ENCODE data around the gene CHCHD3.

CHCHD3 gene

GRCh38 chr7:133081599-133082389, at the start of gene CHCHD3:
TSS of gene CHCHD3 (minus strand) at chr7:133082090. CDS start at chr7:133081937, 153 bp downstream.
- H3K9me3 ChIP-seq (ENCODE audit: low read length), result no peaks in the 10 kb centered on the region
- peaks cover 13% of the 10 kb centered on the region for H3K4me1 ChIP-seq (ENCODE audit: insufficient read depth, low read length)
- H3K4me3 ChIP-seq (ENCODE audit: low read depth in 1 of 2, low read length in 2 of 2), result peak within 1 kb of the TSS; percentile 79 to 92
- peak within 1 kb of the TSS; percentile 83 for H3K27ac ChIP-seq (ENCODE audit: low read depth, low read length)
- no peaks in the 10 kb centered on the region for H3K36me3 ChIP-seq (ENCODE audit: insufficient read depth, low read length)
- H3K9ac ChIP-seq (ENCODE audit: low read length), result peak within 1 kb of the TSS; percentile 72
- no peaks in the 10 kb centered on the region for H3K27me3 ChIP-seq (ENCODE audit: control insufficient read depth in 1 of 2, insufficient read depth in 2 of 2, low read length in 2 of 2)

GRCh38 chr7:133130166-133130565, 48.3 kb upstream of the CHCHD3 start:
- Histone ChIP-seq H3K36me3 (ENCODE audit: insufficient read depth, low read length) (no peaks in the 10 kb centered on the region), H3K27me3 (ENCODE audit: control insufficient read depth in 1 of 2, insufficient read depth in 2 of 2, low read length in 2 of 2) (no peaks in the 10 kb centered on the region), H3K4me3 (ENCODE audit: low read depth in 1 of 2, low read length in 2 of 2) (no peak overlapping the region), H3K9ac (ENCODE audit: low read length) (no peak overlapping the region), H3K27ac (ENCODE audit: low read depth, low read length) (no peak overlapping the region), H3K4me1 (ENCODE audit: insufficient read depth, low read length) (no peaks in the 10 kb centered on the region), H3K9me3 (ENCODE audit: low read length) (no peaks in the 10 kb centered on the region)

DNA sequence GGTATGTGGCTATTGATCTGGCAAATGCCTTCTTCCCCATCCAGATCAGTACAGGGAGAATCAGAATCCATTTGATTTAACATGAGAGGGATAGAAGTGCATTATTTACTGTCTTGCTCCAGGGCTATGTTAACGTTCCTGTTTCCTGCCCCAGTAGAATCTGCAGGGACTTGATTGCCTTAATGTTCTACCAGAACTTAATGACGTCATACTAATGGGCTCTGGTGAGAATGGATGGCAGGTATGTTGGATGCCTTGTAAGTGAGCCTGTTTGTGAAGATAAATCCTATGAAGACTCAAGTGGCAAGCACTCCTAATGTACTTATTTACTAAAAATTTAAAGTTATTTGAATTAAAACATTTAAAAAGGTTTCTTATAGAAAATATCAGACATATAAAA, 44.5 kb upstream of the CHCHD3 start:
- no peaks in the 10 kb centered on the region for H3K36me3 ChIP-seq (ENCODE audit: insufficient read depth, low read length)
- no peak overlapping the region for H3K4me3 ChIP-seq (ENCODE audit: low read depth in 1 of 2, low read length in 2 of 2)
- H3K9me3 ChIP-seq (ENCODE audit: low read length), result no peaks in the 10 kb centered on the region
- no peak overlapping the region for H3K27ac ChIP-seq (ENCODE audit: low read depth, low read length)
- no peaks in the 10 kb centered on the region for H3K27me3 ChIP-seq (ENCODE audit: control insufficient read depth in 1 of 2, insufficient read depth in 2 of 2, low read length in 2 of 2)
- H3K9ac ChIP-seq (ENCODE audit: low read length), result no peak overlapping the region
- H3K4me1 ChIP-seq (ENCODE audit: insufficient read depth, low read length), result no peaks in the 10 kb centered on the region

DNA sequence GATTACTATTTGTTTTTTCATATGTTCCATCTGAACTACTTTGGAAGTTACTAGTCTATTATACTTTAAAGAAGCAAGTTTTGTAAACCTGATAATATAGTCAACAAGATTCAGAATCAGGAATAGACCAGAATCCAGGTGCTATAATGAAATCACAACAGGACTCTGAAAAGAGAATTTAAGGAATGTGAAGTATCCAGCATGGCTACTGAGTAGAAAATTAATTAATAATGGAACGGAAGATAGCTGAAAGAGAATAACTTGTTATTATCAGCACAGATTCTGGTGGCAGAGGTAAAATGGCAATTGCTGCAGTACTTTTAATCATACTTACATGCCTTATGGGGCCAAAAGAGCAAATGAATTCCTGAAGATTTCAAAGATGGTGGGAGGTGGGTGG, 43.1 kb upstream of the CHCHD3 start:
- no peaks in the 10 kb centered on the region for H3K27me3 ChIP-seq (ENCODE audit: control insufficient read depth in 1 of 2, insufficient read depth in 2 of 2, low read length in 2 of 2)
- H3K27ac ChIP-seq (ENCODE audit: low read depth, low read length), result no peak overlapping the region
- no peak overlapping the region for H3K9ac ChIP-seq (ENCODE audit: low read length)

DNA sequence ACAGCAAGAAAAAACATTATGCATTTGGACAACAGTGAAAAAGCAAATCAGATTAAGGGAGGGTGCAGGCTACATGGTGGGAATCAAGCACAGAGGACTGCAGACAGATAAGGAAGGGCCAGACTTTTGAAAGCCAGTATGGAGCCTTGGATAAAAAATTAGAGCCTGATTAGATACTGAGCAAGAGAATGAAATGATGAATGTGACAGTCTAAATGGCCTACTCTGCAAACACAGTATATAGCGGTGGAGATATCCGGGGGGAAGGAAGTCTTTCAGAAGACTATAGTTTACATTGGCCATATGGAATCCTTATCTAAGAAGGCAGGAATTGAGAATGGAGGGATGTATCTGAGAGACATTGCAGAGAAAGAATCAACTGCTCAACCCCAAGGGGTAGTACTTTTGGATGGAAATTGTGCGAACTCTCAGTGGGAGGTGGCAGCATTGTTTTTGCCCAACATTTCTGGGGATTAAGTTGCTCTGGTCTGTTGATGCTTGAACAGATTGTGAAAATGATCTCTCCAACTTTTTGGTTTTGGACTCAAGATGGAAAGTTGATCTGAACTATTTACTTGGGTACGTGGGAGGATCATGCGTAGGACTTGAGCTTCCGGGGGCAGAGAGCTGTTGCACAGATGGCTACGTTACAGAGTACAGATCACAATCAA, 39.4 kb upstream of the CHCHD3 start:
- Histone ChIP-seq H3K4me3 (ENCODE audit: low read depth in 1 of 2, low read length in 2 of 2) (no peak overlapping the region), H3K36me3 (ENCODE audit: insufficient read depth, low read length) (no peaks in the 10 kb centered on the region), H3K27ac (ENCODE audit: low read depth, low read length) (no peak overlapping the region), H3K4me1 (ENCODE audit: insufficient read depth, low read length) (no peaks in the 10 kb centered on the region), H3K9me3 (ENCODE audit: low read length) (no peaks in the 10 kb centered on the region), H3K9ac (ENCODE audit: low read length) (no peak overlapping the region), H3K27me3 (ENCODE audit: control insufficient read depth in 1 of 2, insufficient read depth in 2 of 2, low read length in 2 of 2) (no peaks in the 10 kb centered on the region)

More for the DNA sequence above, 43.1 kb upstream of the CHCHD3 start:
- Histone ChIP-seq H3K4me1 (ENCODE audit: insufficient read depth, low read length) (no peaks in the 10 kb centered on the region), H3K9me3 (ENCODE audit: low read length) (no peaks in the 10 kb centered on the region), H3K4me3 (ENCODE audit: low read depth in 1 of 2, low read length in 2 of 2) (no peak overlapping the region), H3K36me3 (ENCODE audit: insufficient read depth, low read length) (no peaks in the 10 kb centered on the region)

DNA sequence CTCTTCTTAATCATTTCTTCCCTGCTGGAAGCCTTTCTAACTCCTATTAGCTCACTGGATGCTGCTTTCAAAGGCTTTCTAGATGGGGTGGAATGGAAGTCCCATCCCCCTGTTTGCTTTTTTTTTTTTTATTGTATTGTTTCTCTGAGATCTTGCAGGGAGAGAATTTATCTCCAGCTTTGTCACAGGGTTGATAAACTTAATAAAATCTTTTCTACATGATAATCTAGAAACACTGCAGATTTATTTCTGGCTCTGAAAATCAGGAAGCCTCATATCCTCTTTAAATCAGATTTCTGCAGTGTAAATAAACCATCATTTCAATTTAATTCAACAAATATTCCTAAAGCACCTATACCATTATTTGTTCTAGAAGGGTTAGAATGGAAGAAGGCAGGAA, 37.2 kb upstream of the CHCHD3 start:
- no peaks in the 10 kb centered on the region for H3K27me3 ChIP-seq (ENCODE audit: control insufficient read depth in 1 of 2, insufficient read depth in 2 of 2, low read length in 2 of 2)
- no peak overlapping the region for H3K4me3 ChIP-seq (ENCODE audit: low read depth in 1 of 2, low read length in 2 of 2)
- H3K27ac ChIP-seq (ENCODE audit: low read depth, low read length), result no peak overlapping the region

GRCh38 chr7:133118261-133118660, 36.4 kb upstream of the CHCHD3 start:
- Histone ChIP-seq H3K4me1 (ENCODE audit: insufficient read depth, low read length) (no peaks in the 10 kb centered on the region), H3K9me3 (ENCODE audit: low read length) (no peaks in the 10 kb centered on the region), H3K36me3 (ENCODE audit: insufficient read depth, low read length) (no peaks in the 10 kb centered on the region), H3K4me3 (ENCODE audit: low read depth in 1 of 2, low read length in 2 of 2) (no peak overlapping the region), H3K27ac (ENCODE audit: low read depth, low read length) (no peak overlapping the region), H3K27me3 (ENCODE audit: control insufficient read depth in 1 of 2, insufficient read depth in 2 of 2, low read length in 2 of 2) (no peaks in the 10 kb centered on the region), H3K9ac (ENCODE audit: low read length) (no peak overlapping the region)

More for the DNA sequence above, 37.2 kb upstream of the CHCHD3 start:
- no peaks in the 10 kb centered on the region for H3K4me1 ChIP-seq (ENCODE audit: insufficient read depth, low read length)
- no peaks in the 10 kb centered on the region for H3K9me3 ChIP-seq (ENCODE audit: low read length)
- H3K9ac ChIP-seq (ENCODE audit: low read length), result no peak overlapping the region
- no peaks in the 10 kb centered on the region for H3K36me3 ChIP-seq (ENCODE audit: insufficient read depth, low read length)

DNA sequence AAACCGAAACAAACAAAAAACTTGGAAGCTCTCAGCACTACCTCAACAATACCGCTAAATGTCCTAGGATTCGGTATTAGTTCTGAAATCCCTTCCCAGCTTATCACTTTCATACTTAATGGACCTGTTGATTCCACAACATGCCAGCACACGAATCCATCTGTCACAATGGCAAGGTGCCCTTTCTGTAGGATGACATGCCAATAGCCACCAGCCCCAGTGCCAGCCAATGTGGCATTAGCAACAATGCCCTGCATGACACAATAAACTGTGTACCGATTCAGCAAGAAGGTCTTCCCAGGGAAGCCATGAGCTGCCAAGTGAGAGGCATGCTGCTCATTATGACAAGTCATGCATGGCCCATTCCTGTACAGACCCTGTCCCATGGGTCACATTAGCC, 35.6 kb upstream of the CHCHD3 start:
- H3K4me3 ChIP-seq (ENCODE audit: low read depth in 1 of 2, low read length in 2 of 2), result no peak overlapping the region
- no peaks in the 10 kb centered on the region for H3K36me3 ChIP-seq (ENCODE audit: insufficient read depth, low read length)
- H3K9me3 ChIP-seq (ENCODE audit: low read length), result no peaks in the 10 kb centered on the region
- no peaks in the 10 kb centered on the region for H3K27me3 ChIP-seq (ENCODE audit: control insufficient read depth in 1 of 2, insufficient read depth in 2 of 2, low read length in 2 of 2)
- no peaks in the 10 kb centered on the region for H3K4me1 ChIP-seq (ENCODE audit: insufficient read depth, low read length)
- no peak overlapping the region for H3K27ac ChIP-seq (ENCODE audit: low read depth, low read length)
- no peak overlapping the region for H3K9ac ChIP-seq (ENCODE audit: low read length)

DNA sequence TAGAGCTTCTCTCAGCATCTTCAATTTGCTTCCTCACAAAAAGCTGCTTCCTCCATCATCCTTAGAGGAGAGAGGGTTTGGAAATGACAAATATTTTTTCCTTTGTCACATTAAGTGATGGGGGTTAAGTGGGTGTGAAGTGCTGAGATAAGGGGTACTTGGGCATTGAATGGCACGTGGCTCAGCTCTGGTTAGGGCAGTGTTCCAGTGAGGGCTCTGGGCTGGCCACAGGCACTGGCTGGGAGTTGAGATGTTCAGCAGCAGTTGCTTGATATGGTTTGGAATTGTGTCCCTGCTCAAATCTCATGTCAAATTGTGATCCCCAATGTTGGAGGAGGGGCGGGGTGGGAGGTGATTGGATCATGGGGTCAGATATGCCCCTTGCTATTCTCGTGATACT, 33.7 kb upstream of the CHCHD3 start:
- Histone ChIP-seq H3K27me3 (ENCODE audit: control insufficient read depth in 1 of 2, insufficient read depth in 2 of 2, low read length in 2 of 2) (no peaks in the 10 kb centered on the region), H3K9ac (ENCODE audit: low read length) (no peak overlapping the region), H3K27ac (ENCODE audit: low read depth, low read length) (no peak overlapping the region), H3K4me3 (ENCODE audit: low read depth in 1 of 2, low read length in 2 of 2) (no peak overlapping the region), H3K9me3 (ENCODE audit: low read length) (no peaks in the 10 kb centered on the region), H3K4me1 (ENCODE audit: insufficient read depth, low read length) (no peaks in the 10 kb centered on the region), H3K36me3 (ENCODE audit: insufficient read depth, low read length) (no peaks in the 10 kb centered on the region)

DNA sequence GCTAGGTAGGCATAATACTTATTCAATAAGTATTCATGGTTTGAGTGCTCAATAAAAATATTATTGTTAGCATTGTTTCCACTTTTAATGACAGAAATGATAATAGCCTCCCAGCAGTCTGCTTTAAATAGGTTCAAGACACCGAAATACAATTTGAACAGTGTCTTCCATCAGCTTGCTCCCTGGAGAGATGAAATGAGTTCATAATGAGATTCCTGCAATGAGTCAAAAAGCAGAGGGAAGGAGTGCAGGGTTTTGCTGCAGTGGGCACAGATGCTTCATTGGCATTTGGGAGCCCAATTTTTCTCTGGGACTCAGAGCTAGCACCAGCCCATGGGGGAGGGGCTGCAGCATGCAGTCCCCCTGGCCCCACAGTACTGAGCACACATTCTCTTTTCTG, 32.6 kb upstream of the CHCHD3 start:
- H3K4me3 ChIP-seq (ENCODE audit: low read depth in 1 of 2, low read length in 2 of 2), result no peak overlapping the region
- H3K36me3 ChIP-seq (ENCODE audit: insufficient read depth, low read length), result no peaks in the 10 kb centered on the region
- H3K27ac ChIP-seq (ENCODE audit: low read depth, low read length), result no peak overlapping the region
- no peaks in the 10 kb centered on the region for H3K9me3 ChIP-seq (ENCODE audit: low read length)
- no peak overlapping the region for H3K9ac ChIP-seq (ENCODE audit: low read length)
- H3K27me3 ChIP-seq (ENCODE audit: control insufficient read depth in 1 of 2, insufficient read depth in 2 of 2, low read length in 2 of 2), result no peaks in the 10 kb centered on the region
- no peaks in the 10 kb centered on the region for H3K4me1 ChIP-seq (ENCODE audit: insufficient read depth, low read length)

DNA sequence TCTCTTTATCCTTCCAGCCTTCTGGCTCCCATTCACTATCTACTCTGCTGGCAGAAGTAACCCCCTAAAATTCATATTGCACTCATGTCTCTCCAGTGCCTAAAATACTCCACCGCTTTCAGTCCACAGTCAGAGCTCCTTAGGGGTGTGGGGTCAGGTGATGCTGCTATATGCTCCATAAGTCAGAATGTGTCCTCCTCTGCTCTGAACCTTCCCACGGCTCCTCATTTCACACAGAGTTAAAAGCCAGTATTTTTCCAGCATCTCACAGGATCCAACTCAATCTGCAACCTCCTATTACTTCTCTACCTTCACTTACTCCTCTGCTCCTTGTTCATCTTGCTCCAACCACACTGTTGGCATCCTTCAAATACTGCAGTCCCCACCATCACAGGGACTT, 31.1 kb upstream of the CHCHD3 start:
- Histone ChIP-seq H3K36me3 (ENCODE audit: insufficient read depth, low read length) (no peaks in the 10 kb centered on the region), H3K9me3 (ENCODE audit: low read length) (no peaks in the 10 kb centered on the region)

GRCh38 chr7:133112335-133112734, 30.4 kb upstream of the CHCHD3 start:
- Histone ChIP-seq H3K27me3 (ENCODE audit: control insufficient read depth in 1 of 2, insufficient read depth in 2 of 2, low read length in 2 of 2) (no peaks in the 10 kb centered on the region), H3K4me3 (ENCODE audit: low read depth in 1 of 2, low read length in 2 of 2) (no peak overlapping the region)

More for the DNA sequence above, 31.1 kb upstream of the CHCHD3 start:
- H3K4me1 ChIP-seq (ENCODE audit: insufficient read depth, low read length), result no peaks in the 10 kb centered on the region
- H3K27ac ChIP-seq (ENCODE audit: low read depth, low read length), result no peak overlapping the region
- no peaks in the 10 kb centered on the region for H3K27me3 ChIP-seq (ENCODE audit: control insufficient read depth in 1 of 2, insufficient read depth in 2 of 2, low read length in 2 of 2)
- H3K9ac ChIP-seq (ENCODE audit: low read length), result no peak overlapping the region
- no peak overlapping the region for H3K4me3 ChIP-seq (ENCODE audit: low read depth in 1 of 2, low read length in 2 of 2)

More at GRCh38 chr7:133112335-133112734, 30.4 kb upstream of the CHCHD3 start:
- H3K9ac ChIP-seq (ENCODE audit: low read length), result no peak overlapping the region
- no peaks in the 10 kb centered on the region for H3K9me3 ChIP-seq (ENCODE audit: low read length)
- no peaks in the 10 kb centered on the region for H3K4me1 ChIP-seq (ENCODE audit: insufficient read depth, low read length)
- H3K27ac ChIP-seq (ENCODE audit: low read depth, low read length), result no peak overlapping the region
- H3K36me3 ChIP-seq (ENCODE audit: insufficient read depth, low read length), result no peaks in the 10 kb centered on the region
